ENCODE data around the gene TBC1D9B.

Gene TBC1D9B

GRCh38 chr5:179907556-179908324 lies at the start of gene TBC1D9B:
Gene TBC1D9B (minus strand): TSS chr5:179907897. CDS start chr5:179907821, 76 bp downstream.
- TF ChIP-seq CTCF (IDR thresholded peaks at IDR 0.05; ENCODE audit: insufficient read depth, missing control alignments) = peak; percentile 22
- DNase-seq (ENCODE audit: insufficient read length, low spot score) (peak; percentile 37), FAIRE-seq (no peak)

- no peak for DNase-seq (ENCODE audit: insufficient read length, low spot score)
- TF ChIP-seq CTCF (IDR thresholded peaks at IDR 0.05; ENCODE audit: insufficient read depth, missing control alignments) = no peak
- no peak for FAIRE-seq
Measured at GRCh38 chr5:179955630-179956029, 47.9 kb upstream of the TBC1D9B start.

GRCh38 chr5:179955062-179955461 lies 47.4 kb upstream of the TBC1D9B start:
- TF ChIP-seq CTCF (IDR thresholded peaks at IDR 0.05; ENCODE audit: insufficient read depth, missing control alignments) = no peak
- no peak for DNase-seq (ENCODE audit: insufficient read length, low spot score)
- no peak for FAIRE-seq

- no peak for FAIRE-seq
- DNase-seq (ENCODE audit: insufficient read length, low spot score) = no peak
- no peak for TF ChIP-seq CTCF (IDR thresholded peaks at IDR 0.05; ENCODE audit: insufficient read depth, missing control alignments)
Measured at GRCh38 chr5:179954434-179954833, 46.7 kb upstream of the TBC1D9B start.

GRCh38 chr5:179953987-179954386 lies 46.3 kb upstream of the TBC1D9B start:
- DNase-seq (ENCODE audit: insufficient read length, low spot score) (no peak), FAIRE-seq (no peak)
- TF ChIP-seq CTCF (IDR thresholded peaks at IDR 0.05; ENCODE audit: insufficient read depth, missing control alignments) = no peak

GRCh38 chr5:179936976-179937681 lies 29.4 kb upstream of the TBC1D9B start:
- no peak for TF ChIP-seq CTCF (IDR thresholded peaks at IDR 0.05; ENCODE audit: insufficient read depth, missing control alignments)
- no peak for DNase-seq (ENCODE audit: insufficient read length, low spot score)
- peak; percentile 77 for FAIRE-seq
